Measurements from ENCODE around the gene LGALS14.
A peak's percentile ranks its signal among the peaks of the same experiment; 100 is the strongest.
"Not testable (repeated sequence)": the region's sequence is repeated elsewhere in the genome, so short reads cannot be mapped to it uniquely, and the experiment has no call there.

The LGALS14 gene

DNA sequence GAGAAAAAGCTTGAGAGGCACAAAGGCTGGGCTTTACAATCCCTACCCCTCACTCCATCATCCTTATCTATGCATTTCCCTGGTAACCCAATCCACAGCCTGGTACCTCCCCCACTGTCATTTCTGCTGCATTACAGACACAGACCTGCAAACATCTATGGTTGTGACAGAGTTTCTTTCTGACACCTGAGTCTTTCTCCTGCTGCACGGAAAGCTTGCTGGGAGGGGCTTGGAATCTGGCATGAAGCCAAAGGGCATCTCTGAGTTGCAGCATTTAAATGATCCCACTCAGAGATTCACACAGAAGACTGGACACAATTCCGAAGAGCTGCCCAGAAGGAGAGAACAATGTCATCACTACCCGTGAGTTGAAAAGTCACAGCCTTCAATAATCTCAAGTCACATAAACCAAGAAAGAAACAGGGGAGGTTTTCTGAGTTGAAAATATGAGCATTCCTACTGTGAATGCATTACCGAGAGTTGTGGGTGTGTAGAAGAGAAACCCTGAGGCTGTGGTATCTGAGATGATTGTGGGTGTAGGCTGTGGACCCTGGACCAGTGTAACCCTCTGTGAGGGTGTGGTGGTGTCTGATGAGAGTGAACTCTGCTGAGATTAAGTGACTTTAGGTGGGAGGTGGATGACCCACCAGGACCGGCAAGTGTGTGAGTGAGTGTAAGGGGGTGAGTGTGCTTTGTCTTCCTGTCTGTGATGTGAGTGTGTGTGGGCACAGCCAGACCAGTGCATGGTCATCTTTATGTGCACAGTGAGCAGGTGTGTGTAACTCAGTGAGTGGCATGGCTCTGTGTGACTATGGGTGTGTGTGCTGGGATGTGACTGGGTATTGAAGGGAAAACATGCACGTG lies at the start of gene LGALS14:
TSS of gene LGALS14 (plus strand) at position 301 of the 864 bp plus-strand sequence. CDS start at position 349, 48 bp downstream.
- DNase-seq (ENCODE audit: low spot score) = no peak

DNA sequence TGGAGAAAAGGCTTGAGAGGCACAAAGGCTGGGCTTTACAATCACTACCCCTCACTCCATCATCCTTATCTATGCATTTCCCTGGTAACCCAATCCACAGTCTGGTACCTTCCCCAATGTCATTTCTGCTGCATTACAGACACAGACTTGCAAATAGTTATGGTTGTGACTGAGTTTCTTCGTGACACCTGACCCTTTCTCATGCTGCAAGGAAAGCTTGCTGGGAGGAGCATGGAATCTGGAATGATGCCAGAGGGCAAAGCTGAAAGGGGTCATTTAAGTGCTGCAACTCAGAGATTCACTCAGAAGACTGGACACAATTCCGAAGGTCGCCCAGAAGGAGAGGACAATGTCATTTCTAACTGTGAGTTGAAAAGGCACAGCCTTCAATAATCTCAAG lies 48.7 kb upstream of the LGALS14 start, which contains the start of gene LGALS16:
TSS of gene LGALS16 (plus strand) at position 301 of the 400 bp plus-strand sequence. CDS start at position 350, 49 bp downstream.
- no peak for DNase-seq (ENCODE audit: low spot score)

- DNase-seq (ENCODE audit: low spot score) = no peak
Observed at GRCh38 chr19:39659791-39660190, 44.5 kb upstream of the LGALS14 start.

- DNase-seq (ENCODE audit: low spot score) = no peak
Observed at GRCh38 chr19:39660661-39661060, 43.6 kb upstream of the LGALS14 start.

- DNase-seq (ENCODE audit: low spot score) = no peak
Observed at GRCh38 chr19:39661565-39661964, 42.7 kb upstream of the LGALS14 start.

GRCh38 chr19:39669860-39670259 lies 34.4 kb upstream of the LGALS14 start:
- not testable (repeated sequence) for DNase-seq (ENCODE audit: low spot score)

DNA sequence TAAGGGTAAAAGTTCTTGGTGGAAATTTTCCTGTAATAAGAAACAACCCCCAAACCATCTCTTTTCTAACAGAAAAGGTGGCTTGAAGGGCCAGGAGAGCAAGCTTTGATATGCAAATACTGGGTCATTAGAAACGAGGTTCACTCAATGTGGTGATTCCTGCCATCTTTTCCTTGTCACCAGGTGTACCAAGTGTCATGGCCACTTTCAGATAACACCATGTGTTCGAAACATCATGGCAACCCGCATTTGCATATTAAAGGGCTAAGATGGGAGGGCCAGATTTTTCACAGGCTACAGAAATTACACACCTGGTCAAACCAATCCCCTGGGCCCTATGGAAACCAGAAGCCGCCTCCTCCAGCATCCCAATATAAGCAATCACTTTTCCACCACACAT lies 33.3 kb upstream of the LGALS14 start:
- DNase-seq (ENCODE audit: low spot score) = no peak

GRCh38 chr19:39671739-39672363 lies 32.4 kb upstream of the LGALS14 start:
- peak; percentile 42 for DNase-seq (ENCODE audit: low spot score)

GRCh38 chr19:39672473-39672872 lies 31.8 kb upstream of the LGALS14 start:
- DNase-seq (ENCODE audit: low spot score) = no peak

- DNase-seq (ENCODE audit: low spot score) = not testable (repeated sequence)
Observed at GRCh38 chr19:39673862-39674261, 30.4 kb upstream of the LGALS14 start.

GRCh38 chr19:39676004-39676403 lies 28.3 kb upstream of the LGALS14 start:
- no peak for DNase-seq (ENCODE audit: low spot score)

- DNase-seq (ENCODE audit: low spot score) = no peak
Observed at GRCh38 chr19:39677961-39678889, 26.1 kb upstream of the LGALS14 start.

- DNase-seq (ENCODE audit: low spot score) = no peak
Observed at GRCh38 chr19:39679056-39679790, 25.1 kb upstream of the LGALS14 start.

- no peak for DNase-seq (ENCODE audit: low spot score)
Observed at GRCh38 chr19:39679791-39680168, 24.5 kb upstream of the LGALS14 start.

DNA sequence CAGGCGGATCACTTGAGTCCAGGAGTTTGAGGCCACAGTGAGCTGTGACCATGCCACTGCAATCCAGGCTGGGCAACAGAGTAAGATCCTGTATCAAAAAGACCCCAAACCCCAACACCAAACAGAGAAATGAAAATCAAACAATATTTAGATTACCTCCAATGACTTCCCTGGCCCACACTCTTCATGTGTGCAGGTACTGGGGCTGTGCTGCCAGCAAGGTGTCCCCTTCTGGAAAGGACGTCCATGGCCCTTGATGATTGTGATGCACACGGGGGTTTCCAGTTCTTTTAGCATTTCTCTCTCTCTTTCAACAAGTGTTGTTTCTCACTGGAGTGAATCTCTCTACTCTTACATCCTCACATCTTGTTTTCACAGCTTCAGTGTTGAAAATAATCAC lies 23.7 kb upstream of the LGALS14 start:
- no peak for DNase-seq (ENCODE audit: low spot score)

DNA sequence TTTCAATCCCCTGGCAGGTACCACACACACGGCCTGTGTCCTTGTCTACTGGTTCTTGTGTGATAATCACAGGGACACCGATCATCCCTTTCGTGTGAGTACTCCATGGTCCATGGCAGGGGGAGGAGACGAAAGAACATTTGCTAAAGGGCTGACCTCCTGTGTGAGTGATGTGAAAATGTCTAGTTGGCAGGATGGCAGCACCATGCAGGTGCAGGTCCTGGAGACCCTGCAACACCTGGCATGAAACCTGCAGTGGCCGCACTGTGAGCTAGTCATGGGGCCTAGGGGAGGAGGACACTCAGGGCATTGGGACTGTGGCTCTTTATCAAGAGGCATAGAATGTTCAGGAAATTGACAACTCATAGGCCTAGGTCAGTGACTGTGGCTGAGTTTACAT lies 22.9 kb upstream of the LGALS14 start:
- no peak for DNase-seq (ENCODE audit: low spot score)

DNA sequence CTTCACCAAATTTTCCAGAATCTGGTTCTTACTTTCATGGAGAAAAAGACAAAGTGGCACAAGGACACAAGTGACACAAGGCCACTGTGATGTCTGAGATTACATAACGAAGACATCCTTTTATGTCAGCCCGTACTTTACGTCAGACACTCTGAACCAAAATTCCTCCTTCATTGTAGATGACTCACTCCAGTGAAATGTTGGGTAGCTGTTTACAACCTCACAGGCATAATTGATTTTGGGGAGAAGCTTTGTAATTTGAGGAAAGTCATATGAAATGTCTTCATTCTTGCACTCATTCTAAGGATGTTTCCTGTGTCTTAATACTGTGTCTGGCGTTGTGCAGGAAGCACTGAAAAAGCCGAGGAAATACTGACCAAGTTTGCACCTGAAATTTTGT lies 20.0 kb upstream of the LGALS14 start:
- no peak for DNase-seq (ENCODE audit: low spot score)

DNA sequence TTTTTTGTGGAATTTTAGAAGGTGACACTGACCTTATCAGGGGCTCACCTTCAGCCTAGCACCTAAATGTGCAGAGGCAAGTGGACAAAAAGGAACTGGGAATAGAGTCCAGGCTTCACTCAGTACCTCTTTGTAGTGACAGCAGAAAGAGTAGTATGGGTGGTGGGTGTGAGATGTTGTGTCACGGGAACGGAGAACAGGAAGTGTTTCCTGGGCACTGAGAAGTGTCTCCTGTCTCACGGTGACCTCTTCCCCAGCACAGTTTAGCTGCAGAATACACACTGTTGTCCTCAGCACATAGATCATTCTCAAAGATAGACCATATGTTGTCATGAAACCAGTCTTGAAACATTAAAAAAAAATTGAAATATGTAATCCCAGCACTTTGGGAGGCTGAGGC lies 17.5 kb upstream of the LGALS14 start:
- no peak for DNase-seq (ENCODE audit: low spot score)

GRCh38 chr19:39688637-39689036 lies 15.6 kb upstream of the LGALS14 start:
- DNase-seq (ENCODE audit: low spot score) = not testable (repeated sequence)

DNA sequence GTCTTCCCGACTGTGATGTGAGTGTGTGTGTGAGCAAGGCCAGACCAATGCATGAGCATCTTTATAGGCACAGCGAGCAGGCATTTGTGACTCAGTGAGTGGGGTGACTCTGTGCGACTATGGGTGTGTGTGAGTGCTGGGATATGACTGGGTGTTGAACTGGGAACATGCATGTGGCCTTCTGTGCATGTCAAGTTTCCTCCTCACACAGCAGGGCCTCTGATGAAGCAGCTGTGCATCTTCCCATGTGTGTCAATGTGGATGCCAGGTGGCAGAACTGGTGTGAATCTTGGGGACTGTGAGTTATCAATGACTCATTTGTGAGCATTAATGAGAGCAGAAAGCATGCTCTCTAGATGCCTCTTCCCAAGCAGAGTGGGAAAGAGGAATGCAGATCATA lies 12.1 kb upstream of the LGALS14 start:
- no peak for DNase-seq (ENCODE audit: low spot score)

DNA sequence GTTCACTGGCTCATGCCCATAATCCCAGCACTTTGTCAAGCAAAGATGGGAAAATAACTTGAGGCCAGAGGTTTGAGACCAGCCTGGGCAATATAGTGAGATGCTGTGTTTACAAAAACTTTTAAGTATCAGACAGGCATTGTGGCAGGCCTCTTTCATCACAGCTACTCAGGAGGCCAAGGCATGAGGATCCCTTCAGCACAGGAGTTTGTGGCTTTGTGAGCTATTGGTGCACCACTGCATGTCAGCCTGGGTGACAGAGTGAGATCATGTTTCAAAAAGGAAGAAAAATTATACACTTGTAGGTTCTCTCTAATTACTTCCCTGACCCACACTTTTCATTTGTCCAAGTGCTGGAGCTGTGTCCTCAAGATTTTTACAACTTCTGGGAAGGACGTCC lies 11.5 kb upstream of the LGALS14 start:
- no peak for DNase-seq (ENCODE audit: low spot score)

GRCh38 chr19:39695759-39696158 lies 8.5 kb upstream of the LGALS14 start:
- no peak for DNase-seq (ENCODE audit: low spot score)
